K562 (cell line): ENCODE measurements around the gene DDR2. TPM values are rescaled to one million over a fixed set of nuclear protein-coding genes. Genes with fewer than 3 reads are reported as not detected.

ENCODE experiments used
- ATAC-seq: fragments of 200-7000 bp; cut with Tn5 transposase; 3 replicates; pipeline ENCODE4 v1.9.1; 2020; ENCODE audit warnings: moderate library complexity
- BruUV-seq: library from RNA; stranded (reverse); fragments of 400-500 nt; replicated peaks from 2 replicates; lab custom pipeline; 2021; lab: Mats Ljungman, UMichigan
- CTCF ChIA-PET: fragments of 300-600 bp; formaldehyde crosslinking; extraction: SDS; loops from one replicate; lab custom pipeline; 2021; ENCODE audit warnings: low intra/inter-chr PET ratio; lab: Yijun Ruan, JAX
- POLR2A ChIA-PET: fragments of 300-600, 350-650 bp; sonication (Branson Sonifier 250); formaldehyde crosslinking; extraction: SDS; loops from one replicate; lab custom pipeline; 2021; ENCODE audit warnings: antibody characterized with exemption, inconsistent platforms; lab: Yijun Ruan, JAX
- DNase-seq, 4 experiments: peaks; one replicate each; pipeline versions ENCODE4 v3.0.0 to v3.0.0-alpha.2; 2011 to 2018; ENCODE audit warnings: low spot score in 3 of 4, mixed read lengths in 3 of 4; ENCODE audit errors: extremely low read depth in 1 of 4
- FAIRE-seq: peaks from 2 replicates; lab custom pipeline; 2011; peaks lifted over from hg19 to GRCh38; lab: Jason Lieb, UNC
- H2AFZ ChIP-seq: 2 replicates; pipeline ENCODE4 v1.6.0; 2011; ENCODE audit warnings: low read depth, low read length, control low read depth, inconsistent platforms
- H3K27ac ChIP-seq: fragments of 200-600 bp; 3 replicates; pipeline ENCODE4 v1.8.0; 2011; ENCODE audit warnings: low read depth, mild to moderate bottlenecking, control low read depth, inconsistent platforms, low read length, moderate library complexity, mixed read lengths; ENCODE audit errors: extremely low read depth
- H3K27me3 ChIP-seq, 2 experiments: fragments of 300-600 bp in 1 of 2; 2 replicates in 1 of 2; 3 replicates in 1 of 2; pipeline versions ENCODE4 v1.6.0 to v1.8.0; 2011; ENCODE audit warnings: inconsistent platforms in 2 of 2, low read length in 2 of 2, mild to moderate bottlenecking in 1 of 2, mixed read lengths in 1 of 2, moderate library complexity in 1 of 2; ENCODE audit not compliant: control insufficient read depth in 2 of 2, insufficient read depth in 2 of 2
- H3K36me3 ChIP-seq: fragments of 300-600 bp; 3 replicates; pipeline ENCODE4 v1.8.0; 2011; ENCODE audit warnings: mild to moderate bottlenecking, low read length, inconsistent platforms; ENCODE audit not compliant: control insufficient read depth, insufficient read depth
- H3K4me1 ChIP-seq, 2 experiments: fragments of 200-600 bp in 1 of 2; replicated peaks in 1 of 2; 2 replicates in 1 of 2; 3 replicates in 1 of 2; pipeline versions ENCODE4 v1.5.1 to v1.8.0; 2011; ENCODE audit warnings: inconsistent platforms in 2 of 2, low read length in 2 of 2, mild to moderate bottlenecking in 1 of 2, mixed read lengths in 1 of 2, moderate library complexity in 1 of 2; ENCODE audit not compliant: control insufficient read depth in 2 of 2, insufficient read depth in 2 of 2
- H3K4me2 ChIP-seq: 2 replicates; pipeline ENCODE4 v1.6.1; 2011; ENCODE audit warnings: low read length, control low read depth, inconsistent platforms, mixed read lengths; ENCODE audit not compliant: insufficient read depth
- H3K4me3 ChIP-seq: fragments of 200-600 bp; sonication (generic), shearing (Covaris generic); 2 replicates; pipeline ENCODE4 v1.5.1; 2016; ENCODE audit warnings: control low read depth, inconsistent platforms
- H3K79me2 ChIP-seq: fragments of 200-600 bp; 3 replicates; pipeline ENCODE4 v1.8.0; 2011; ENCODE audit warnings: low read length, inconsistent platforms; ENCODE audit not compliant: control insufficient read depth, insufficient read depth
- H3K9ac ChIP-seq, 2 experiments: 2 replicates each; pipeline versions ENCODE4 v1.6.0 to v1.6.1; 2011; ENCODE audit warnings: low read depth in 2 of 2, low read length in 2 of 2, control low read depth in 1 of 2, inconsistent platforms in 1 of 2, mild to moderate bottlenecking in 1 of 2, mixed read lengths in 1 of 2; ENCODE audit not compliant: insufficient read depth in 1 of 2
- H3K9me1 ChIP-seq: one replicate; pipeline ENCODE4 v1.6.0; 2011; ENCODE audit warnings: inconsistent platforms, mild to moderate bottlenecking, low read length, moderate library complexity; ENCODE audit not compliant: control insufficient read depth, insufficient read depth
- H3K9me3 ChIP-seq: replicated peaks from 2 replicates; pipeline ENCODE4 v1.5.1; 2011; ENCODE audit warnings: low read depth, low read length, inconsistent platforms; ENCODE audit not compliant: control insufficient read depth, insufficient read depth
- H4K20me1 ChIP-seq: replicated peaks from 2 replicates; pipeline ENCODE4 v1.6.1; 2011; ENCODE audit warnings: low read length, inconsistent platforms, mixed read lengths; ENCODE audit not compliant: control insufficient read depth, insufficient read depth
- BMI1 ChIP-seq: fragments of 150-350 bp; IDR thresholded peaks from 2 replicates; pipeline ENCODE4 v1.6.1; 2014; ENCODE audit warnings: low read length
- CEBPG ChIP-seq, 3 experiments: fragments of 200-800 bp in 1 of 3; sonication (Bioruptor generic) in 1 of 3; sonication (generic) in 1 of 3; formaldehyde crosslinking in 1 of 3; IDR thresholded peaks in 2 of 3; conservative IDR thresholded peaks in 1 of 3; 2 replicates each; pipeline versions ENCODE4 v1.6.1 to v1.8.0; 2016 to 2022; ENCODE audit warnings: missing compliant biosample characterization in 2 of 3, missing genetic modification characterization in 2 of 3, mild to moderate bottlenecking in 1 of 3, missing genetic modification reagents in 1 of 3
- DMBX1 ChIP-seq: fragments of 250-450 bp; sonication (Bioruptor Pico); IDR thresholded peaks from 2 replicates; pipeline ENCODE4 v1.8.0; 2022; ENCODE audit warnings: inconsistent platforms, mild to moderate bottlenecking, moderate library complexity, borderline replicate concordance
- HDGF ChIP-seq: fragments of 450-650 bp; IDR thresholded peaks from 2 replicates; pipeline ENCODE4 v1.6.1; 2016
- KLF10 ChIP-seq: fragments of 250-450 bp; sonication (Bioruptor Pico); IDR thresholded peaks from 2 replicates; pipeline ENCODE4 v1.6.1; 2021; ENCODE audit warnings: matching md5 sums
- MAFF ChIP-seq: IDR thresholded peaks from 2 replicates; pipeline ENCODE4 v1.6.1; 2012; ENCODE audit warnings: low read length, improper control_type of control experiment
- MBD1 ChIP-seq: fragments of 250-450 bp; sonication (Bioruptor Pico); IDR thresholded peaks from 2 replicates; pipeline ENCODE4 v1.8.0; 2022; ENCODE audit warnings: inconsistent platforms
- MCM3 ChIP-seq: fragments of 450-650 bp; IDR thresholded peaks from 2 replicates; pipeline ENCODE4 v1.6.1; 2016
- PTBP1 ChIP-seq: fragments of 200-400 bp; formaldehyde crosslinking; IDR thresholded peaks from 2 replicates; pipeline ENCODE4 v1.6.1; 2017; ENCODE audit warnings: low read depth, low read length
- TCF7L2 ChIP-seq: fragments of 150-350 bp; IDR thresholded peaks from 2 replicates; pipeline ENCODE4 v1.6.1; 2016; ENCODE audit warnings: low read depth, mild to moderate bottlenecking, low read length, moderate library complexity
- TEAD2 ChIP-seq: fragments of 450-650 bp; IDR thresholded peaks from 2 replicates; pipeline ENCODE4 v1.6.1; 2016; ENCODE audit warnings: missing genetic modification characterization, control low read depth, missing compliant biosample characterization
- ZEB2 ChIP-seq: fragments of 450-650 bp; IDR thresholded peaks from 2 replicates; pipeline ENCODE4 v1.6.1; 2016
- ZMIZ1 ChIP-seq, 2 experiments: fragments of 150-350 bp in 1 of 2; IDR thresholded peaks; 2 replicates each; pipeline ENCODE4 v1.6.1; 2012 to 2016; ENCODE audit warnings: low read depth in 2 of 2, low read length in 2 of 2, mild to moderate bottlenecking in 1 of 2, moderate library complexity in 1 of 2
- ZNF586 ChIP-seq: fragments of 450-650 bp; formaldehyde crosslinking; conservative IDR thresholded peaks from 2 replicates; pipeline ENCODE4 v1.4.0; 2020; ENCODE audit warnings: mild to moderate bottlenecking, moderate library complexity
- ZNF695 ChIP-seq: fragments of 450-650 bp; formaldehyde crosslinking; IDR thresholded peaks from 2 replicates; pipeline ENCODE4 v1.4.0; 2020; ENCODE audit warnings: mild to moderate bottlenecking, moderate library complexity
- WGBS: fragments of 100-300 bp; shearing (Covaris generic); methylation state at CpG from one replicate; pipeline ENCODE4 v1.1.6; 2016; ENCODE audit warnings: low coverage, mixed read lengths; ENCODE audit not compliant: insufficient coverage; ENCODE audit errors: missing lambda C conversion rate; 5-methylcytosine and 5-hydroxymethylcytosine counted together
- in situ Hi-C: fragments of 300-500 bp; cut with MboI; formaldehyde crosslinking; loops from 4 replicates; pipeline ENCODE4 v1.15.0; 2018; ENCODE audit warnings: inconsistent platforms, mixed read lengths
- intact Hi-C: fragments of 100-400 bp; cut with micrococcal nuclease; formaldehyde crosslinking; loops from 2 replicates; pipeline ENCODE4 v1.14.2; 2022
- polyA plus RNA-seq, 8 experiments: library from polyadenylated mRNA; depleted of rRNA in 4 of 8; stranded (reverse) in 5 of 8; unstranded in 3 of 8; fragments of >200 nt; fragmentation: Nextera tagmentation in 2 of 8; fragmentation: Illumina TruSeq in 1 of 8; extraction: Ambion mirVana in 2 of 8; extraction: Trizol in 1 of 8; gene quantifications; 2 replicates each; pipeline versions ENCODE4 v1.2.1 to v1.2.3, GENCODE V29; 2011 to 2014; ENCODE audit warnings: inconsistent platforms in 1 of 8, missing spikeins in 1 of 8
- total RNA-seq, 7 experiments: library from RNA; depleted of rRNA in 6 of 7; stranded (reverse); fragments of >200 nt in 6 of 7; fragmentation: Illumina TruSeq in 2 of 7; extraction: Trizol in 2 of 7; gene quantifications; 2 replicates each; pipeline versions ENCODE4 v1.2.1 to v1.2.3, GENCODE V29; 2011 to 2021; ENCODE audit warnings: low replicate concordance in 1 of 7

The DDR2 gene
- total and polyA plus RNA-seq, 9 of the 15 experiments (the other 6 are each of a cell fraction or from before 2014, with no cell fraction given) = 0.36 to 2.0 (median 1.1) TPM

- no peak for TF ChIP-seq KLF10
- no peak for TF ChIP-seq CEBPG (CRISPR knock-in tag; IDR thresholded peaks at IDR 0.05)
- TF ChIP-seq CEBPG (tag; conservative IDR thresholded peaks at IDR 0.05 in 1 of 2, IDR thresholded peaks at IDR 0.05 in 1 of 2) = no peak
- no peak for TF ChIP-seq BMI1
- TF ChIP-seq ZNF695 = no peak
- no peak for TF ChIP-seq ZMIZ1 (IDR thresholded peaks at IDR 0.05; ENCODE audit: low read depth in 2 of 2, low read length in 2 of 2)
- TF ChIP-seq, all 486 proteins: peak for 0
These were observed 56.3 kb downstream of the DDR2 start (continued) for GRCh38 chr1:162688521-162688920.

GRCh38 chr1:162688931-162689330, 56.7 kb downstream of the DDR2 start:
- Histone ChIP-seq H3K4me2 (no peak overlapping the region), H3K79me2 (no peaks in the 10 kb centered on the region), H2AFZ (no peak overlapping the region), H3K36me3 (no peaks in the 10 kb centered on the region), H3K9me3 (no peaks in the 10 kb centered on the region), H3K9ac (no peak overlapping the region)
- BruUV-seq = no TSS peak
- in situ Hi-C loops = no loop called here
- TF ChIP-seq DMBX1 (no peak), HDGF (no peak), MBD1 (CRISPR knock-in tag) (no peak), ZNF586 (CRISPR knock-in tag) (no peak), PTBP1 (no peak), MCM3 (no peak), ZEB2 (no peak), TCF7L2 (no peak), TEAD2 (no peak), MAFF (no peak)
- TF ChIP-seq, all 486 proteins: peak for 0
- H3K9me1 ChIP-seq = no peaks in the 10 kb centered on the region
- no peak overlapping the region for H3K4me3 ChIP-seq
- CTCF ChIA-PET = no interaction called here
- H3K4me1 ChIP-seq = no peaks in the 10 kb centered on the region
- ATAC-seq (no peak), FAIRE-seq (no peak), DNase-seq (no peak)
- intact Hi-C loops = no loop called here
- WGBS = 14% methylated on average over 5 of the region's 5 CpGs
- H3K27me3 ChIP-seq = no peaks in the 10 kb centered on the region; a peak in 2 of 5 replicates
- H3K27ac ChIP-seq = no peak overlapping the region
- POLR2A ChIA-PET = interaction anchor here (0.5 to 2.4 kb wide), 4 partner anchors 8 to 56 kb away, joined by 3 to 8 read pairs (median 4); partner anchors contain the start of gene DDR2
- H4K20me1 ChIP-seq = no peaks in the 10 kb centered on the region
